ENCODE data around the gene AGAP1.

The AGAP1 gene

GRCh38 chr2:235453605-235454151, 40.2 kb upstream of the AGAP1 start:
- no peak for TF ChIP-seq EZH2phosphoT487 (IDR thresholded peaks at IDR 0.05; ENCODE audit: borderline replicate concordance, low read length)
- TF ChIP-seq, protein P1, sequence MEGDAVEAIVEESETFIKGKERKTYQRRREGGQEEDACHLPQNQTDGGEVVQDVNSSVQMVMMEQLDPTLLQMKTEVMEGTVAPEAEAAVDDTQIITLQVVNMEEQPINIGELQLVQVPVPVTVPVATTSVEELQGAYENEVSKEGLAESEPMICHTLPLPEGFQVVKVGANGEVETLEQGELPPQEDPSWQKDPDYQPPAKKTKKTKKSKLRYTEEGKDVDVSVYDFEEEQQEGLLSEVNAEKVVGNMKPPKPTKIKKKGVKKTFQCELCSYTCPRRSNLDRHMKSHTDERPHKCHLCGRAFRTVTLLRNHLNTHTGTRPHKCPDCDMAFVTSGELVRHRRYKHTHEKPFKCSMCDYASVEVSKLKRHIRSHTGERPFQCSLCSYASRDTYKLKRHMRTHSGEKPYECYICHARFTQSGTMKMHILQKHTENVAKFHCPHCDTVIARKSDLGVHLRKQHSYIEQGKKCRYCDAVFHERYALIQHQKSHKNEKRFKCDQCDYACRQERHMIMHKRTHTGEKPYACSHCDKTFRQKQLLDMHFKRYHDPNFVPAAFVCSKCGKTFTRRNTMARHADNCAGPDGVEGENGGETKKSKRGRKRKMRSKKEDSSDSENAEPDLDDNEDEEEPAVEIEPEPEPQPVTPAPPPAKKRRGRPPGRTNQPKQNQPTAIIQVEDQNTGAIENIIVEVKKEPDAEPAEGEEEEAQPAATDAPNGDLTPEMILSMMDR (IDR thresholded peaks at IDR 0.05; ENCODE audit: low read depth, low read length, poor library complexity, severe bottlenecking), result no peak
- H3K4me1 ChIP-seq (ENCODE audit: control insufficient read depth, low read length), result no peaks in the 10 kb centered on the region
- no peak overlapping the region for H3K27ac ChIP-seq (ENCODE audit: low read depth, low read length)
- H3K9me2 ChIP-seq (replicated peaks; ENCODE audit: control insufficient read depth, low read length), result no peaks in the 10 kb centered on the region
- H3F3A ChIP-seq (ENCODE audit: control insufficient read depth, insufficient read depth), result no peaks in the 10 kb centered on the region
- no peaks in the 10 kb centered on the region for H3K79me2 ChIP-seq (ENCODE audit: control insufficient read depth, low read length)
- H3K27me3 ChIP-seq (ENCODE audit: control insufficient read depth, low read length), result no peaks in the 10 kb centered on the region
- no peaks in the 10 kb centered on the region for H4K20me1 ChIP-seq (ENCODE audit: control insufficient read depth, insufficient read depth, low read depth, low read length)
- no peaks in the 10 kb centered on the region for H3K9me3 ChIP-seq (ENCODE audit: control insufficient read depth, insufficient read depth, low read length)
- no peak overlapping the region for H3K4me2 ChIP-seq (ENCODE audit: low read length)
- no peak overlapping the region for H3K4me3 ChIP-seq (ENCODE audit: low read length)
- no peaks in the 10 kb centered on the region for H3K36me3 ChIP-seq (ENCODE audit: control insufficient read depth, low read length)

DNA sequence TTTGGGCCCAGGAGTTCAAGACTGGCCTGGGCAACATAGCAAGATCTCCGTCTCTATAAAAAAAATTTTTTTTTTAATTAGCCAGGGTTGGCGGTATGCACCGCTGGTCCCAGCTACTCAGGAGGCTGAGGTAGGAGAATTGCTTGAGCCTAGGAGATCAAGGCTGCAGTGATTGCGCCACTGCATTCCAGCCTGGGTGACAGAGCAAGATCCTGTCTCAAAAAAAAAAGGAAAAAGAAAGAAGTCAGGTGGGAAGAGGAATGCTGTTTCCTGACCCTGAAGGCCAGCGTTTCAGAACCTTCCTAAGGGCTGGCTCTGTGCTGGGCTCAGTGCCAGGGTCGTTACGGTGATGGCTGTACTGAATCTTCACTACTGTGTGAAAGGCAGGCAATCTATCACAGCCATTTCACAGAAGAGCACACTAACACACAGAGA, 35.0 kb upstream of the AGAP1 start:
- Histone ChIP-seq H3K4me3 (ENCODE audit: low read length) (no peak overlapping the region), H3F3A (ENCODE audit: control insufficient read depth, insufficient read depth) (no peaks in the 10 kb centered on the region), H4K20me1 (ENCODE audit: control insufficient read depth, insufficient read depth, low read depth, low read length) (no peaks in the 10 kb centered on the region), H3K4me1 (ENCODE audit: control insufficient read depth, low read length) (no peaks in the 10 kb centered on the region), H3K27ac (ENCODE audit: low read depth, low read length) (no peak overlapping the region), H3K36me3 (ENCODE audit: control insufficient read depth, low read length) (no peaks in the 10 kb centered on the region), H3K27me3 (ENCODE audit: control insufficient read depth, low read length) (no peaks in the 10 kb centered on the region), H3K4me2 (ENCODE audit: low read length) (no peak overlapping the region), H3K9me3 (ENCODE audit: control insufficient read depth, insufficient read depth, low read length) (no peaks in the 10 kb centered on the region), H3K9me2 (replicated peaks; ENCODE audit: control insufficient read depth, low read length) (no peaks in the 10 kb centered on the region), H3K79me2 (ENCODE audit: control insufficient read depth, low read length) (no peaks in the 10 kb centered on the region)
- no peak for TF ChIP-seq EZH2phosphoT487 (IDR thresholded peaks at IDR 0.05; ENCODE audit: borderline replicate concordance, low read length)
- TF ChIP-seq, protein P1 (IDR thresholded peaks at IDR 0.05; ENCODE audit: low read depth, low read length, poor library complexity, severe bottlenecking), result no peak

GRCh38 chr2:235460548-235461047, 33.2 kb upstream of the AGAP1 start:
- Histone ChIP-seq H3K79me2 (ENCODE audit: control insufficient read depth, low read length) (no peaks in the 10 kb centered on the region), H3K4me2 (ENCODE audit: low read length) (no peak overlapping the region), H4K20me1 (ENCODE audit: control insufficient read depth, insufficient read depth, low read depth, low read length) (no peaks in the 10 kb centered on the region), H3K36me3 (ENCODE audit: control insufficient read depth, low read length) (no peaks in the 10 kb centered on the region), H3K27ac (ENCODE audit: low read depth, low read length) (no peak overlapping the region), H3K9me3 (ENCODE audit: control insufficient read depth, insufficient read depth, low read length) (no peaks in the 10 kb centered on the region), H3K27me3 (ENCODE audit: control insufficient read depth, low read length) (no peaks in the 10 kb centered on the region), H3K9me2 (replicated peaks; ENCODE audit: control insufficient read depth, low read length) (no peaks in the 10 kb centered on the region), H3K4me1 (ENCODE audit: control insufficient read depth, low read length) (no peaks in the 10 kb centered on the region), H3K4me3 (ENCODE audit: low read length) (no peak overlapping the region), H3F3A (ENCODE audit: control insufficient read depth, insufficient read depth) (no peaks in the 10 kb centered on the region)
- no peak for TF ChIP-seq EZH2phosphoT487 (IDR thresholded peaks at IDR 0.05; ENCODE audit: borderline replicate concordance, low read length)
- TF ChIP-seq, protein P1 (IDR thresholded peaks at IDR 0.05; ENCODE audit: low read depth, low read length, poor library complexity, severe bottlenecking), result no peak

Data from DOHH2 (cell line).